IPS DF 19.7 (cell line): ENCODE results near the gene DMRTA2.

Source experiments
- DNase-seq: peaks from one replicate; pipeline ENCODE4 v3.0.0-alpha.2; 2013; ENCODE audit warnings: low read depth, low spot score

DMRTA2 gene

DNA sequence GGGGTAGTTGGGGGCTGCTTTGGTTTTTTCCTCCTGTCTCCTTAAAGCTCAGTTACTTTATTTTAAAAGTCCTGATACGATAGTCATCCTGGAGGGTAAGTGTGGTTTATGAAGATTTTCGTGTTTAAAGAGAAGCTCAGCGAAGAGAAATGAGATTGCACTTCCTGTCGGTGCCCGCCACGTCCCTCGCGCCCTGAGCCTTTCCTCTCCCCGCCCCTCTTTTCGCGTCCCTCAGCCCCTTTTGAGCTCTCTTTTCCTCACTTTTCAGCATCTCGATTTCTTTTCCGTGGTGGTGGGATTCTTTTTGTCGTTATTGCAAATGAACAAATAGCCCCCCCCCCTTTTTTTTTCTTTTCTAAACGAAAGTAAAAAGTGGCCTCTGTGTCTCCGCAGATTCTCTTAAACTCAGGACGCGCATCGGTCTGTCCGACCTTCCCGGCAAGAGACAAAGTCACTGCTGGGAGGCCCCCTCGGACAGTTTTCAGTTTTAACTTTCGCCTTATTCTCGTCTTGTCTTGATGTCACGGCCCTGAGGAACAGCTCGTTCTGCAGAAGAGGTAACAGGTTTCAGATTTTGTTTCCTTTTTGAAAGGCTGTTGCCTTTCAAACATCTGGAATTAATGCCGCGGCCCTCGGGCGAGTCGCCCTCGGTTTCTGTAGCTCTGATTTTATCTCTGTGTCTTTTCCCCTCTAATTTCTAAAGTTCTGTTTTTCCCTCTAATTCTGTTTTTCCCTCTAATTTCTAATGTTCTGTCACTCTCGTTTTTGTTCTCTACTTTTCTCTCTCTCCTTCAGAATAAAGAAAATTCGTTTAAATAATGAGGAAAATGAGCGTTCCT lies 1.0 kb upstream of the DMRTA2 start:
- DNase-seq, result no peak

DNA sequence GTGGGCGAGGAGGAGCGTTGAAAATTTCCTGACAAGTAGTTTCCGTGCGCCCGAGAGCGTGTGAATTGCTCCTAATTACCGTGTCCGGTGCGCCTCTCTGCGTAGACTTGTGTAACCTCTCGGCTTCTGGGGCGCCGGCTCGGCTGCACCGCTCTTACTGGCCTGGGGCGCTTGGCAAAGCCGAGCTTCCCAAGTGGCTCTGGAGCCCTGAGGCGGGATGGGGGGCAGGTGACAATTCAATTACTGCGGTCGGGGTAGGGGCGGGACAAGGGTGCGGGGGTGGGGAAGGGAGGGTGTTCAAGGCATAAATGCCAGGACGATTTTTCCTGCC lies 392 bp upstream of the DMRTA2 start:
- no peak for DNase-seq

DNA sequence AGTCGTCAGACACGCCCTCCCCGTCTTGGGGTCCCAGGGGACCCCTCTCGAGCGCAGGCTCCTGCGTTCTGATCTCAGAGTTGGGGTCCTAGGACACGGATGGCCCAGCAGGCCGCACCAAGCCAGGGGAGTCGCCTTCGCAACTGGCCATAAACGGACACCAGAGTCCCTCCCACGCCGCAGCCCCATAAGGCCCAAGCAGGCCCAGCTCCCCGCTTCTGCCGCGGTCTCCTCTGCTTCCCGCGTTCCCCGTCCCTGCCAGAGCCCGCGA lies 633 bp downstream of the DMRTA2 start:
- DNase-seq, result no peak

DNA sequence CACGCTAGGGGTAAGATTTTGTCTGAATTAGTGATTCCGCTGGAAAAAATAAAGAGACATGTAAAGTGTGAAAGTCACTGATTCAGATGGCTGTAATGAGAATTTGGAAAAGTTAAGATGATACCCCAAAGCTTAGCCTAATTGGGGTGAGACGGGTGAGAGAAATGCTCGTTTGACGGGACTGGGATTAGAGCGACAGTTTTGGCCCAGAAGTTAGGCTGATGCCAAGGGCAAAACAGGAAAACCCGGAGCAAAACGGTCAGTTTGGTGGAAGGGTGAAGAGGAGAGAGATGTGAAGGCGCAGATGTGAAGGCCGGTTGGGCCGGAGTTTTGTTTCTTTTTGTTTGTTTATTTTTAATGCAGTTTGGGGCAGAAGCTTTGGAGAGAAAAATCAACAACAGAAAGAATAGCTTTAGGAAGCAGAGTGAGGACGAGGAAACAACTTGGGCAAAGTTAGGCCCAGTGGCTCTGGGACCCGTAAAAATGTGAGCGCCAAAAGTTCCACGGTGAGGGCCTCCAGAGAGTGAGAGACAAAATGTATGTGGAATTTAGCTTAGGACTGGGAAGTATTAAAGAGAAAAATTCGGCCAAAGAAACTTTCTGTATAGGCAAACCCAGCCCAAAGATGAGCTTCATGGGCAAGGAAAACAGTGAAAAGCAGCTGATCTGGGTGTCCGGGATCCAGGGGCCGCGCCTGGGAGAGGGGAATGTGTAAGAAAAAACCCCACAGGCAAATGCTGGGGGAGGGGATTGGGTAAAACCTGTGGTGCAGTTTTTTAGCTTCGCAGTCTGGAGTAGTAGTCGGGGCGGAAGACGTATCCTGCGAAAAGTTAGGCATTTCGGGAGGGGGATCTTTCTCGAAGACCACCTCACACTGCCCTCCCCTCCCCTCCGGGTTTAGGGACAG lies 1.2 kb downstream of the DMRTA2 start:
- DNase-seq, result no peak

DNA sequence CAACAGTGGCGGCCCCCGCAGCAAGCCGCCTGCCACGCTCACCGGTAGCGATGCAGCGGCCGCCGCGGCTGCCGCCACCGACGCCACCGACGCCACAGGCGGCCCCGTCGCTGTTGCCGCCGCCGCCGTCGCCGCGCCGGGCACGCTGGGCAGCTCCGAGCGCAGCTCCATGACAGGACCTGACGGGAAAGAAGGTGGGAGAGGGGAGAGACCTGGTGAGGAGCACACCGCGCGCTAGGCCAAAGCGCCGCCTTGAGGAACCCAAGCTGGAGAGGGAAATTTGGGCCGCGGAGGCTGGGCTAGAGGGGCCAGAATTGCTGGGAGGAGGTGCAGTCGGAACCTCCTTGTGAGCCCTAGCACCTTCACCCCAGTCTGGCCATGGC lies 1.9 kb downstream of the DMRTA2 start:
- DNase-seq, result no peak

DNA sequence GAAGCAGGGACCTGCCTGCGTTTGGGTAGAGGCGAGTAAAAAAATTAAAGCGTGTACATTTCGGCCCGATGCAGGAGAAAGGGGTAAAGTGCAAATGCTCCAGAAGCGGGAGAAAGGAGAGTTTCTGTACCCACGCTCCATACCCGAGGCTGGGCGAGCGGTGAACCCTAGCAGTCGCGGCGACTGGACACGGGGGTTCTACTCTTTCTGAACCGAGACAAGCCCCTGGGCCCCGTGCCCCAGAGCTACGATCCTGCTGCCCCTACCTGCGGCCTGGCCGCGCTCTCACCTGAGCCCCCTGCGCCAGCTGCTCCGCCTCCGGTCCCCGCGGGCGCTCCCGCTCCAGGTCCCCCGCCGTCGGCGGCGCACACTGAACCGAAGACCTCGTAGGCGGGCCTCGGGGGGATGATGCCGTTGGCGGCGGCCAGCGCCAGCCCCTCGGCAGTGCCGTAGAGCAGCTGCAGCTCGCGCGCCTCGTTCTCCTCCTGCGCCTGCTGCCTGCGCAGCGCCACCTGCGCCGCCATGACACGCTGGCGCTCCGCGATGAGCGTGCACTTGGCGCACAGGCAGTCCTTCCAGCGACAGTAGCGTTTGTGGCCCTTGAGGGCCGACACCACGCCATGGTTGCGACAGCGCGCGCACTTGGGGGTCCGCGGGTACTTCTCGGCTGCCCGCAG lies 2.4 kb downstream of the DMRTA2 start:
- DNase-seq, result no peak

DNA sequence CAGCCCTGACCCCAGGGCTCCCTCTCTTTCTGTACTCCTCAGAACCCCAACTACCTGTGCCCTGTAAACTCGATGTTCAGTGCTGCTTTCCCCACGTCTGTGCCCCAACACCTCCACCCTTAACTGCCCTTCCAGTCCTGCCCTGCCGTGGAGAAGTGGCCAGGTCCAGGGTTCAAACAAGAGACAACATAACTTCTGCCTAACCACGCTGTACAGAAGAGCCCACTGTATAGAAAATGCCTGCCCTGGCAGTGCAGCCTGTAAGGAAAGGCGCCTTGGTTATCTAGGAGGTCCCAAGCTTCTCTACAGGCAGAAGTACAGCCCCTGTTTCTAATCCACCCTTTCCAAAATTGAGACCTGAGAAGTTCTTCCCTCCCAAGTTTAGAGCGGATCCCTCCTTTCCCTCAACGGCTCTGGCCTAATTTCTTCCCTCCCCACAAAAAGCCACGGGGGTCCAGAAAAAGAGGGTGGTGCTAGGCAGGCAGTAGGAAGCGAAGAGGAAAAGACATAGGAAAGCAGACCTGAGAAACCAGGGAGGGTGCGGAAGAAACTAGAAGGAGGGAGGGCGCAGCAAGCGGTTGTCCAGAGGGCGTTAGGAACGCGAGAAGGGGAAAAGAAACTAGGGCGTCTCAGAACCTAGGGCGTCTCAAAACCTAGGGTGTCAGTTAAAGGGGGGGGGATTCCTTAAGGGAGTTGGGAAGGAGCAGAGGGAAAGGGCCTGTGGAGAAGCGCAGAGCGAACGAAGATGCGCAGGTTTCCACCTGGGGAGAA lies 3.2 kb downstream of the DMRTA2 start:
- no peak for DNase-seq

DNA sequence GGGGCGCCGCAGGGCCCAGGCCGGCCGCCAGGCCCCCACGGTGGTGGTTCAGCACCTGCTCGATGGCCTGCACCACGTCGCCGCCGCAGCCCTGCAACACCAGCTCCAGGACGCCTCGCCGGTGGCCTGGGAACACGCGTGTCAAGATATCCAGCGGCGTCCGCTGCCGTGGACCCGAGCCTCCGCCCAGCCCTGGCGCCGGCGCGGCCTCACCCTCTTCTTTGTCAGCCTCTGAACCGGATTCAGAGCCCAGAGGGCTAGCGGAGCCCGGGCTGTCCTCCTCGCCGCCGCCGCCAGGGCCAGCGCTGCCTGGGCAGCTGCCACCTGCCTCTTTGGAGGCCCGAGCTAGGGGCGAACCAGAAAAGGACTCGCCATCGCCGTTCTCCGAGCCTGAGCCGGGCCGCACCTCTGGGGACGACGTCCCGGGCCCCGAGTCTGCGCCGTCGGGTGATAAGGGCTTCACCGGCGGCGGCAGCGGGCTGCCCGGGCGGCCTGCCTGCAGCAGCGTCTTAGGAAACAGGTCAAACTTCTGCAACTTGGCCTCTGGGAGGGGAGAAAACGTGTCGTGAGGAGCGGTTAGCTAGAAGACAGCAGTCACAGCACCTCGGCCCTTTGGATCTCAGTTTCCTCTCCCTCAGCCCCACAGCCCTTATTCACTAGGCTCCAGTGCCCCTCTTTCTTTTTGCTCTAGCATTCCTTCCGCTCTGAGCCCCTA lies 3.9 kb downstream of the DMRTA2 start:
- no peak for DNase-seq

DNA sequence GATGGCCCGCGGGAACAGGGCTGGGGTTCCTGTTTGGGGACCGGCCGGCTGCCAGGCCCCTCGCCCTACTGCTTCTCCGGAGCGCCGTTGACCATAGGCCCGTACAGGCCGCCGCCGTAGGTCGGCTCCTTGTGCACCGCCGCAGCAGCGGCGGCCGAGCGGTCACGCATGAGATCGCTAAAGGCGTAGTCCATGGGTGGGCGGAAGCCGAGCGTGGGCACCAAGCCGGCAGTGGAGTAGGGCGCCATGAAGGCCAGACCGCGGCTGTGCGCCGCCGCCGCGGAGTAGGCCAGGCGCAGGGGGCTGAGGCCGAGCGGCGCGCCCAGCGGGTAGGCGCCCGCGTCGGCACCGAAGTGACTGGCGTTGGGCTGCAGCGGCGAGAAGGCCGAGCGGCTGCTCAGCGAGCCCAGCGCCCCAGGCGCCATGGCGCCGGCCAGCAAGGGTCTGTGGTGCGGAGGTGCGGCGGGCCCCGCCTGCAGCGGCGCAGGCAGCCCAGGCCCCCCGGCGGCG lies 4.6 kb downstream of the DMRTA2 start:
- DNase-seq, result no peak

DNA sequence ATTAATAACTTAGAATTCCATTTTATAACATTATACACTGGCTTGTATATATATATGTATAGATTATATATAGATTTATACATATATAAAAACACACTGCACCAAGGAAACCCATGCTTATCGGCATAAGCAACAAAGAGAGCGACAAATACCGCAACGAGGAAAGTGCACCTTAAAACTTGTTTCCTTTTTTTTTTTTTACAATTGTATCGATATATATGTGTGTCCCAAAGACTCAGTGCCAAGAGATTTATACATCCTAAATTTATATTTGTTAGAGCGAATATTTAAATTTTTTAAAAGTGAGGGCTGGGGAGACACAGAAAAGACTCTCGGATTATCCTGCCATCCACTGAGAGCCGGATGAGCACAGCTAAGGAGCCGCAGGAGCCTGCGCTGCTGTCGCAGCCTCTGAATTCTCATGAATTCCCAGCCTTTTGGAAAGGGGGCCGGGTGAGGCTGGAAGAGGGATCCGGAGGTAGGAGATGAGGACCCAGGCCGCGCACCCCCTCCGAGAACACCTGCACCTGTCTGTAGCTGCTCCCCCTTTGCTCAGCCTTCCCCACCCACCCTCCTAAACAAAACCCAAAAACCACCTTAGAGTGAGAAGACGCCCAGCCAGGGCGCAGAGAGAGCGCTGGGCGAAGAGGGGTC lies 5.2 kb downstream of the DMRTA2 start:
- DNase-seq, result no peak

DNA sequence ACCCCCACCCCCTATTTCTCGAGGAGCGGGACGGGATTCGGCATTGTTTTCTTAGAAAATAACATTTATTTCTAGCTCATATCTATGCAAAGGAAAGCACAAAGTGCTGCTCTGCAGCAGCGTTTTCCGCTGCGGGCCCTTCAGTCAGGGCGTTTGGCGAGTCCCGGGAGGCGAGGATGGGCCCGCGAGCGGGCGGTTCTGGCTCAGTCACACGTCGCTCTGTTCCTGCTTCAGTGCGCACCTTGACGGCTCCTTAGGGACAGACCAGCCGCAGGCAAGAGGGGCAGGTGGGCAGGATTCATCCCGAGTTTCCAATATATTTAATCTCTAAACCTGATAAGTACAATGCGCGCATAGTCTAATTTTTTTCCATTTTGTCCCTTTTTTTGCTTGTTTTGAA lies 5.7 kb downstream of the DMRTA2 start:
- no peak for DNase-seq

DNA sequence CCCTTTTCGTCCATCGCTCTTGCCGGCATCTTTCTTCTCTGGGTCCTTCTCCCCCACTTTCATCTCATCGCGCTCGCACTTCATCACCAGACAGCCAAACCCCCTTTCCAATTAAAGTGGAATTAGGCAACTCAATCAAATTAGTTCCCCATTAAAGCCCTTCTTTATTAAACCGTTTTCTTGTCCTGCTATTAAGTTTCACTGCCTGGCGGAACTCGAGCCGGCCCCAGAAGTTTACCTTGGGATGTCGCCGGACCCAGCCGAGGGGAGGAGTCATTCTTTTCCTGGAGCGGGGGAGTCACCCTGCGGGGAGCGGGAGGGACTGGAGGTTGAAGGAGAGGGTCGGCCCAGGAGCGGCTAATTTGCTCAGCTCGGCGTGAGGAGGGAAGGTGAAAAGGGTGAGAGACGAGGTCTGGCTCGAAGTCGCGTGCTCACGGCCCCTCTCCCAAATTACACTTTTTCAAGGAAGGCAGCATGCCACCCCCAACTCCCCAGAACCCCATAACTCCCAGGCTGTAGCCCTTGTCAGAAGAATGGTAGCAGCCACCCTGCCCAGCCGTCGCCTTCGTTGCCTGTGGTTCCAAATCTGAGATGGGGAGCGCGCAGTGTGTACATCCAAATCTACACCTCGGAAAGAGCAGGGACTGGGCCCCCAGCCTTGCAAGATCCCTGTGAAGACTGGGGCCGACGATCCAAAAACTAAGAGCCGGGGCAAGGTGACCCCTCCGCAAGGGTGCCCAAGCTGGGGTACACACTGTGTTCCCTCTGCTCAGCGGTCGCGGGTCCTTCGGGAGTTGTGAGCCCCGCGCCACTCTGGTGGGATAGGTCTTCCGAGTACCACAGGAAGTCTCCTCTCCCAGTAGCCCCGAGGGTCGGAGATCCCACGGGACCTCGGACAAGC lies 6.4 kb downstream of the DMRTA2 start:
- no peak for DNase-seq

DNA sequence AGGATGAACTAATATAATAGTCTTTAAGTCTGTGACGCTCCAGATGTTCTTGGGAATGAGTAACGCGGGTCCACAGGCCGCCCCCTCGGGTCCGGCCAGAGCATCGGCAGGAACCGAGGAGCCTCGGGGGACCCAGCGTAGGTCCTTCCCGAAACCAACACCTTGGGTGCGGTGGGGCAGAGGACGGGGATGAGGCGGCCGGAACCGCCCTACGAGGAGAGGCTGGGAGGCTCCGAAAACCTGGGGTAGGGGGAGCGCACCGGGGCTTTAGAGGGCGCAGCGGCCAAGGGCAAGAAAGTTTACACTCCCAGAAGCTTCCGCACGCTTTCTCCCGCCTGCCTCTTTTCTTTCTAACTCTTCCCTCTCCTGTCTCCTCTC lies 7.1 kb downstream of the DMRTA2 start:
- no peak for DNase-seq

DNA sequence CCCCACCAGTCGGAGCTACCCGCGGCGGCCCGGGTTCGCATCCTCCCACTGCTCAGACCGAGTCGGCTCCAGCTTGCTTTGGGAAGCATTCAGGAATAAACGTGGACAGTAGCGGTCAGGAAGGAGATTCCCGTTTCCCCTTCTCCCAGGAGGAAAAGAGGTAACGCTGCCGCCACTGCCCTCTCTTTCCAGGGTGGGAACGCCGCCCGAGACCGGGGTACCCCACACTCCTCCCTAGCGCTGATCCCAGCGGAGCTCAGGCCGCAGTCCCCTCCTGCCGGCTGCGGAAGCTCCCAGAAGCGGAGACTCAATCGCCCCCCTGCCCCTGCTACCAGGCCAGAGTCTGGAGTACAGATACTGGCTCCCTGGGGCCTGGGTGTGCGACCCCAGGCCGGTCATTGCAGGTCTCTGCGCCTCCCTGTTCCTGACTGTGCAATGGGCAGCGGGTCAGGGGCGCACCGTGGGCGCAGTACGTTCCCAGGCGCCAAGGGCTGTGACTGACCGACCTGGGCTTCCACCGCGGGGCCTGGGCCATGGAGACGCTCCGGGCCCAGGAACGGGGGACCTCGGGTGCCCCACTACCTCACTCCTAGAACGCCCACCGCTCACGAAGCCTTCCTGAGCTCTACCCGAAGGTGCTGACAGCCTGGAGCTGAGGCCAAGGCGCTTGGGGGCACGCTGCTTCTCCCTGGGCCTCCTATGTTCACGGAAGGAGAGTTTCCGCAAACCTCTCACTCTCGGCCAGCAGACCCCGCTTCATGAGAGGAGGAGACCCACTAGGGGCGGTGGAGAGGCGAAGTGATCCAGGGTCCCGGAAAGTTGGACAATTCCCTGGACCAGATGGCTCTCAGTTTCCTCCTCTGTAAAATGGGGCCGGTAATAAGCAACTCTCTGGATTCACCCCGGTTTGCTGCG lies 7.8 kb downstream of the DMRTA2 start:
- DNase-seq, result no peak

DNA sequence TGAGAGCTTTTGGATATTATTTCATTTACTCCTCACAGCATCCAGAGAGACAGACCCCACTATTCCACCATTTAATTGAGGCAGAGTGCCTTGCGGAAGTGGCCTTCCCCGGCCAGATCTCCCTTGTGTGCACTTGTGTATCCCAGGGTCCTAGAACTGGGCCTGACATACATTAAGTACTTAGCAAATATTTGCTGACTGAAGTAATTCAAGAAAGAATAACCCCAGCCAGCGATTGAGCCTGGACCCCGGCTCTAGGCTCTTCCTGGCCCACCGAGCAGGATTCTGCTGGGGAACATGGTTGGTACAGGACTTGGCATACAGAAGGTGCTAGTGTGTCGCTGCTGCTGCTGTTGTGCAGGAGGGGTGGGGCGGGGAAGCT lies 8.4 kb downstream of the DMRTA2 start:
- no peak for DNase-seq

DNA sequence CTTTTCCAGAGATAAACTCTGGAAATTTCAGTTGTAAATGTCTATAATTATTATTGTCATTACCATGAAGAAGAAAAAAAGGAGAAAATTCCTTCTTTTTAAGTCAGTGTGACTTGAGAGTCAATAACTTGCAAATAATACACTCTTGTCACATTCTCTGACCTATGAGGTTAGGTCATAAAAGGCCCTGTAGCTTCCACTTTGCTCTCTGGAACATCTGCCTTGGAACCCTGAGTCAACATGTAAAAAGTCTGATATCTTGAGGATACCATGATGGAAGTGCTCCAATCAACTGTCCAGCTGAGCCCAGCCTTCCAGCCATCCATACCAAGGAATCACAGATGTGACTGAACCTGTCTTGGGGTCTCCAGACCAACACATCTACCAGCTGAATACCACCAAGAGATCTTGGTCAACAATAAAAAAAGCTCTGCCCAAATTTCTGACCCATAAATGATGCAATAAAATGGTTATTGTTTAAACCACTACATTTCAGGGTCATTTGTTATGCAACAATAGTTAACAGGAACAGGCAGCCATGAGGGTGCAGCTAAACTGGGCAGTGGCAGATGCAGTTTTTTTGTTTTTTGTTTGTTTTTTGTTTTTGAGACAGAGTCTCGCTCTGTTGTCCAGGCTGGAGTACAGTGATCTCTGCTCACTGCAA lies 10.3 kb downstream of the DMRTA2 start:
- no peak for DNase-seq

DNA sequence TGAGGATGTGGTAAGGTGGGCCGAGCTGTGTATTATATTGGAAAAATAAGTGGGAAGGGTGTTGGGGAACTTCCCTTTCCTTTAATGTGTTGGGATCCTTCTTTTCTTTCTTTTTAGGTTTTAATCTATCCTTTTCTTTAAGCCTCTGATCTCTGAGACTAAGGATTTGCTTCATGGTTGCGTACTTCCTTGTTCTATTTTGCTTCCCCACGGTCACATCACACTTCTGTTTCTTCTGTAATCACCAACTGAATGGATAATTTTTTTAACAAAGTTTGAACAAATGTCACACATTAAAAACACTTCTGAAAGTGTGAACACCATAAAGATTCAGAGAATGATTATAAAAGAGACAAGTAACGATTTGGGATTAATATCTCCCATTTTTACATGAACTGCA lies 17.4 kb downstream of the DMRTA2 start:
- no peak for DNase-seq

DNA sequence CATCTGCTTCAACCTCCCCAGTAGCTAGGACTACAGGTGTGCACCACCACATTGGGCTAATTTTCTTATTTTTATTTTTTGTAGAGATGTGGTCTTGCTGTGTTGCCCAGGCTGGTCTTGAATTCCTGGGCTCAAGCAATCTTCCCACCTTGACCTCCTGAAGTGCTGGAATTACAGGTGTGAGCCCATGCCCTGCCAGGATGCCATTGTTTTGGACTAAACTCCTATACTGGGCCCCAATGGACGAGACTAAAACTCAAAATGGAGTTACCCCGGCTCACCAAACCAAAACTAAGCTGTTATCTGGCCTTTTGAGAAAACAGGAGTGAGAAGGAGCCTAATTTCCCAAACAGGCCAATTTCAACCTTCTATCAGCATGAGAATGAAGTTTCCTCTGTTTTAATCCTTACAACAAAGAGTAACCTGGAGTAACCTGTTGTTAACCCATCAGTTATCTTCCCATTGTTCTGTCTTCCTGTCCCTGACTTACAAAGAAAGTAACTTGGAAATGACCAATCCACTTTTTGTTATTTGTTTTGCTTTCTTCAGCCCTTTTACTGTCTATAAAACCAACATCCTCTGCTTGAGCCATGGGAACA lies 29.6 kb downstream of the DMRTA2 start:
- peak; percentile 35 for DNase-seq
